C4-2B (cell line): ENCODE data around the gene FNDC1.
A peak's percentile ranks its signal among the peaks of the same experiment; 100 is the strongest.

Experiments
- H3K27ac ChIP-seq: fragments of 450-650 bp; 2 replicates; pipeline ENCODE4 v1.5.1; 2017
- ZFX ChIP-seq: fragments of 450-650 bp; IDR thresholded peaks from 2 replicates; pipeline ENCODE4 v1.6.1; 2017
- TF ChIP-seq, protein P1 (sequence below): fragments of 450-650 bp; conservative IDR thresholded peaks from 2 replicates; pipeline ENCODE4 v1.5.1; 2017; ENCODE audit warnings: mild to moderate bottlenecking

Gene FNDC1

DNA sequence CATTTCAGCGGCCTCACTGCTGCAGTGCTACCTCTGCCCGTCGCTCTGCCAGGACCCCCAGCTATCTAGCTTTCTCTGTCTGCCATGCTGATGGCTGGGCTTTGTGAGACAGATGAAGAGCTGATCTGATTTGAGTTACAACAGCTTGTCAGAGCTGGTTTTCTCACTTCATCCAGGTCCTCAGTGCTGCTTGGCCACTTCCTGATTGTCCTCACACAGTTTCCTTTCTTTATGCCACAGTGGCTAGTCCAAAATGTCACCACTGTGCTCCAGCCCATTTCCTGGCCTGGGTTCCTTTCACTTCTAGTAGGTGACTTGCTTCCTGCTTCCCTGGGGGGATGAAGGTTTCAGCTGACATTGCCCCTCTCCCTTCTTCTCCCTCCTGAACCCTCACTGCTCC is 35.4 kb downstream of the FNDC1 start:
- TF ChIP-seq ZFX = no peak
- TF ChIP-seq, protein P1, sequence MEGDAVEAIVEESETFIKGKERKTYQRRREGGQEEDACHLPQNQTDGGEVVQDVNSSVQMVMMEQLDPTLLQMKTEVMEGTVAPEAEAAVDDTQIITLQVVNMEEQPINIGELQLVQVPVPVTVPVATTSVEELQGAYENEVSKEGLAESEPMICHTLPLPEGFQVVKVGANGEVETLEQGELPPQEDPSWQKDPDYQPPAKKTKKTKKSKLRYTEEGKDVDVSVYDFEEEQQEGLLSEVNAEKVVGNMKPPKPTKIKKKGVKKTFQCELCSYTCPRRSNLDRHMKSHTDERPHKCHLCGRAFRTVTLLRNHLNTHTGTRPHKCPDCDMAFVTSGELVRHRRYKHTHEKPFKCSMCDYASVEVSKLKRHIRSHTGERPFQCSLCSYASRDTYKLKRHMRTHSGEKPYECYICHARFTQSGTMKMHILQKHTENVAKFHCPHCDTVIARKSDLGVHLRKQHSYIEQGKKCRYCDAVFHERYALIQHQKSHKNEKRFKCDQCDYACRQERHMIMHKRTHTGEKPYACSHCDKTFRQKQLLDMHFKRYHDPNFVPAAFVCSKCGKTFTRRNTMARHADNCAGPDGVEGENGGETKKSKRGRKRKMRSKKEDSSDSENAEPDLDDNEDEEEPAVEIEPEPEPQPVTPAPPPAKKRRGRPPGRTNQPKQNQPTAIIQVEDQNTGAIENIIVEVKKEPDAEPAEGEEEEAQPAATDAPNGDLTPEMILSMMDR = no peak
- no peak overlapping the region for H3K27ac ChIP-seq

DNA sequence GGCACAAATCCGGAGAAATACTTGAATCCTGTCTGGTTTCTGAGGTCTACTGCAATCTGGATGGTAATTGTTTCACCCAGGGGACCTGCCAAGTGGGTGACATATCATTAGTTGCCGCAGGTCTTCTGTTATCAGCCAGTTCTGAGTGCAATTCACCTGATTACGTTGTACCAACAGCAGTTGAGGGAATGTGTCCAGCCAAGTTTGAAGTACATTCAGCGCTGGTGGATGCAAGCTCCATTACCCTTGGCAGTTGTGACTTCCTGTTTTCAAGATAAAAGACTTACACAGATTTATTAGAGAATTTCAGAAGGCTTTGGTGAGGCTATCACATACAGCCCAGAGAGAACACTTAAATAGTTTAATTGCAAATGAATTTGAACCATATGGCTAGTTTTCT is 42.8 kb downstream of the FNDC1 start:
- no peak overlapping the region for H3K27ac ChIP-seq
- TF ChIP-seq, protein P1 = no peak
- no peak for TF ChIP-seq ZFX

DNA sequence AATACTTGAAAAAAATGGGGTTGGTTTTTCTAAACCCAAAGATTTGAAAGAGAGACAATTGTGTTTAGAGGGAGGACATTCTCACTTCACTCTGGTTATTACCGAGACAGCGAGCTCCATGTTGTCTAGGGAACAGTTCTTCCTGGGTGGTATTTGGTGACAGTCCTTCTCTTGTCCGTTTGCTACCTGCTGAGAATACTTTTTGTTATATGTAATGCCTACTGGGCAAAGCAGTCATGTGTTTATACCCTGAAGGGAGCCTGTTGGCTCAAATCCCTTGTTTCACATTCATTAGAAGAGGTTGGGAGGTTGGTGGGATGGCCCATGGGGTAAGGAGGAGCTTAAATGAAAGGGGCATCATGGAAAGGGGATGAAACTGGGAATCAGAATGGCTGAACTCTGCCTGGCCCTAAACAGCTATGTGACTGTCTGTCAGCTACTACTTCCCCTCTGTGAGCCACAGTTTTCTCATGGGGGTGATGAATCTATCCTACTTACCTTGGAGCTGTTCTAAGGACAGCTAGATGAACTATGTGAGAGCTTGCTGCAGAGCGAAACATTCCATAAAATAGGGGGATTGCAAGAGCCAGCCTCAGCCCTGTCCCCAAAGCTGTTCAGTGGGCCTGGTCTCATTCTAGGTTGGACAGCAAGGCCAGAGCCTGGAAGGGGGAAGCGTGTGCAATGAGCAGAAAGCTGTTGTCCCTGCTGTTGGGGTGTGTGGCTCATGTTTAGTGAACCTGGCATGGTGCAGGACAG is 43.5 kb downstream of the FNDC1 start:
- TF ChIP-seq ZFX = no peak
- TF ChIP-seq, protein P1 = no peak

DNA sequence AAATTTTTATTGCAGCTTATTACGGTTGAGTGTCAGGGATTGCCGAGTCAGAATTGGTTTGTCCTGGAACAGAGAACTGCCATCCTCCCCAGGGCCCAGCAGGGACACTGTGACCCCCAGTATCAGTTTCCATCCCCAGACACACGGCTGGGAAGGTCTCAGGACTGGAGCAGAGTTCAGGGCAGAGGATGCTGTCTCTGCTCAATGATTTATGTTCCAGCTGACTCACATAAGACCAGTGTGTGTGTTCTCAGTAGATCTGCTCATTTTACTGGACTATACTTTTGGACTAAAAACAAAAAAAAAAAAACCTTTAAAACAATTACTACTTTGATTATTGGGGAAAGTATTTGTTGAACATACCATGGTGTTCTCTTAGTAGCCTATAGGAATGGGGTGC is 44.2 kb downstream of the FNDC1 start:
- H3K27ac ChIP-seq = no peak overlapping the region
- TF ChIP-seq, protein P1 = no peak
- TF ChIP-seq ZFX = no peak

More for the DNA sequence above, 43.5 kb downstream of the FNDC1 start:
- H3K27ac ChIP-seq = no peak overlapping the region

DNA sequence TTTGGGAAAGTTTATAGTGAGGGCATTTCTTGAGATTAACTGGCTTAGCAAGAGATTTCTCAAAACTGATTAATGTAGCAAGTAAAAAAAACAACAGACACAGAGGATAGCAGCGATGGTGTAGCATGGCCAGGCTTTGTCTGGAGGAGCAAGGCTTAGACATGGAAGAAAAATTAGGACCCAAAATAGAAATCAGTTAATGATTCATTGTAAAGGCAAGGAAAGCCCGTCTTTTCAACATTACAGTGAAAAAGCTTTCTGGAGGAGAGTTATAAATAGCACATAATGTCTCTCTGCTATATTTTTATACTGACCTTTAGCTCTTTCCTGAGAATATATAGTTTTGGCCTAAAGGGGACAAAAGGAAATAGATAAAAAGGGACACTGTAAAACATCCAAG is 45.1 kb downstream of the FNDC1 start:
- H3K27ac ChIP-seq = no peak overlapping the region
- TF ChIP-seq ZFX = no peak
- TF ChIP-seq, protein P1 = no peak

DNA sequence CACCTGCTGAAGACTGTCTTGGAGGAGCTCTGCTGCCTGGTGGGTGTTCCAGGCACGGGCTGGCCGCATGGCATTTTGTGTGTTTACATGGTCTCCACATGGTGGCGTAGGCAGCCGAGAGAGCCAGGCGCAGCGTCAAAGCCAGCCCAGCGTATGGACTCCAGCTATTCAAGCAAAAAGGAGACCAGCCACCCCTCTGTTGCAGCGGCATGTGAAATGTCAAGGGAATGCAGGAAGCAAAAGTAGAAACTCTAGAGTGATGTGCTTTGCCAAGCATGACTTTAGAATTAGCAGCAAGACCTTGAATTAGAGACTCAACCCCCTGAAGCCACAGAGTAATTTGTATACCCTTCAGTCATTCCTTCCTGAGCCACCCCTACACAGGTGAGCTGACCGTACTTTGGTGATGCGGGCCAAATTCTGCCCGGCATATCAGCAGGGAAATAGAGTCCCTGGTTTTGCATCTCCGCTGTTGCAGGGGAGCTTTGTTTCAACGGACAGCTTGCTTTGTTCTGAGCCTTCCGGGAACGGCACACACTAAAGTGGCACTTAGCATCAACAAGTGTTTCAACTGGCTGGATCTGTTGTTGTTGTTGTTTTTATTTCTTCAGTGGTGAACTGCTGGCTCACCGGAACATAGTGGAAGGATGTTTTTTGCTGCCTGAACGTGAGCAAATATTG is 48.5 kb downstream of the FNDC1 start:
- no peak overlapping the region for H3K27ac ChIP-seq
- TF ChIP-seq, protein P1 = peak; percentile 26
- TF ChIP-seq ZFX = no peak

DNA sequence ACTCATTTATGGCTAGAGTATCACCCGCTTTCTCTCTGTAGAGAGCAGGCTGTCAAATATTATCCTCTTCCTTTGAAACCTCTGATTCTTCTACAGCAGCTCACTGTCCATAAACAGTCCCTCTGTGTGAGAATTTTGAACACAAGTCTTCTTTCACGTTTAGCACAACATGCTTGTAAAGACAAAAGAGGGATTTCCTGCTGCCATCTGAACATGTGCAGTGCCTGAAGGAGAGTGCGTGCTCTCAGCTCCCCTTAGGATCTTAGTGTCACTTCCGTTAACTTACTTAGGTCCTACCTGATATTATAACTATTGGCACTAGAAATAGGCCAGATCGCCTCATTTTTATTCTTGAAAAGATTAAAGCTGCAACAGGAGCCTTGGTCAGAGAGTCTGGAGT is 50.9 kb downstream of the FNDC1 start:
- TF ChIP-seq ZFX = no peak
- TF ChIP-seq, protein P1 = no peak
- no peak overlapping the region for H3K27ac ChIP-seq
